Activated CD4-positive, alpha-beta T cell treated with anti-CD3 and anti-CD28 coated beads, Interleukin-2, amount 10 ng/mL, durations not matched to agents 7 days and 5 days (primary cell): ENCODE data around the gene GJD3. TPM values are rescaled to one million over a fixed set of nuclear protein-coding genes. Genes with fewer than 3 reads are reported as not detected.
A peak's percentile ranks its signal among the peaks of the same experiment; 100 is the strongest.

Experiments used
- CTCF ChIA-PET: fragments of 350-600 bp; sonication (Branson Sonifier 250); formaldehyde crosslinking; loops from one replicate; lab custom pipeline; 2021; ENCODE audit warnings: antibody characterized with exemption; lab: Charles Lee
- POLR2A ChIA-PET: fragments of 350-600 bp; sonication (Branson Sonifier 250); formaldehyde crosslinking; loops from one replicate; lab custom pipeline; 2021; ENCODE audit warnings: antibody characterized with exemption; lab: Charles Lee
- DNase-seq: peaks from one replicate; pipeline ENCODE4 v3.0.0-alpha.2; 2020
- H3K27ac Mint-ChIP-seq: one replicate; pipeline ENCODE4 v1.8.0; 2021; ENCODE audit warnings: mild to moderate bottlenecking, moderate library complexity, mixed read lengths
- H3K27me3 Mint-ChIP-seq: one replicate; pipeline ENCODE4 v1.8.0; 2021; ENCODE audit warnings: mixed read lengths
- H3K36me3 Mint-ChIP-seq: one replicate; pipeline ENCODE4 v1.8.0; 2021; ENCODE audit warnings: low read depth, mixed read lengths
- H3K4me1 Mint-ChIP-seq: one replicate; pipeline ENCODE4 v1.8.0; 2021; ENCODE audit warnings: mixed read lengths
- H3K4me3 Mint-ChIP-seq: one replicate; pipeline ENCODE4 v1.8.0; 2021; ENCODE audit warnings: mild to moderate bottlenecking, moderate library complexity, mixed read lengths
- H3K9me3 Mint-ChIP-seq: one replicate; pipeline ENCODE4 v1.8.0; 2021; ENCODE audit warnings: mixed read lengths
- total RNA-seq, 2 experiments: library from RNA; stranded (reverse); gene quantifications; one replicate each; pipeline ENCODE4 v1.2.3, GENCODE V29; 2021

The GJD3 gene
- total RNA-seq, 2 experiments from 2014 or later: 0.22 TPM; not detected in 1

GRCh38 chr17:40349477-40349894, 15.1 kb downstream of the GJD3 start:
- Mint-ChIP-seq H3K27ac (no peak overlapping the region), H3K4me3 (no peak overlapping the region), H3K9me3 (no peaks in the 10 kb centered on the region), H3K27me3 (no peaks in the 10 kb centered on the region), H3K36me3 (peaks cover 31% of the 10 kb centered on the region), H3K4me1 (peaks cover 72% of the 10 kb centered on the region)
- POLR2A ChIA-PET: no interaction called here
- CTCF ChIA-PET: no interaction called here
- DNase-seq: no peak

- POLR2A ChIA-PET: no interaction called here
Observed at GRCh38 chr17:40348562-40349476, 15.7 kb downstream of the GJD3 start.

DNA sequence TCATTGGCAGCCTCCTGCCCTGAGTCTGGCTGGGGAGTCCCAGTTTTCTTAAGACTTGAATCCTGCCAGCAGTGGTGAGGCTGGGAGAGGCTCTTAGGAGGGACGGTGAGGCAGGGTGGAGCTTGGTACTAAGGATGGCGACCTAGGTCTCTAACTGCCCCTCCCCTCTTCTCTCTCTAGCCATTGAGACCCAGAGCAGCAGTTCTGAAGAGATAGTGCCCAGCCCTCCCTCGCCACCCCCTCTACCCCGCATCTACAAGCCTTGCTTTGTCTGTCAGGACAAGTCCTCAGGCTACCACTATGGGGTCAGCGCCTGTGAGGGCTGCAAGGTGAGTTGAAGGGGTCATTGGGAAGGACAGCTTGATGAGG, 16.4 kb downstream of the GJD3 start:
- POLR2A ChIA-PET: no interaction called here
- H3K9me3 Mint-ChIP-seq: no peaks in the 10 kb centered on the region
- H3K27ac Mint-ChIP-seq: peak overlapping the region; percentile 19
- H3K4me1 Mint-ChIP-seq: peaks cover 79% of the 10 kb centered on the region
- H3K36me3 Mint-ChIP-seq: peaks cover 32% of the 10 kb centered on the region
- no peaks in the 10 kb centered on the region for H3K27me3 Mint-ChIP-seq
- no peak overlapping the region for H3K4me3 Mint-ChIP-seq
- no peak for DNase-seq
- CTCF ChIA-PET: interaction anchor here (0.8 to 1.1 kb wide), 3 partner anchors 10 to 51 kb away, joined by 3 to 4 read pairs (median 3); no protein-coding TSS in a partner anchor

More at GRCh38 chr17:40348562-40349476, 15.7 kb downstream of the GJD3 start:
- Mint-ChIP-seq H3K36me3 (peaks cover 34% of the 10 kb centered on the region), H3K9me3 (no peaks in the 10 kb centered on the region), H3K4me3 (no peak overlapping the region), H3K27me3 (no peaks in the 10 kb centered on the region), H3K4me1 (peaks cover 76% of the 10 kb centered on the region), H3K27ac (peak overlapping the region; percentile 1)
- DNase-seq: no peak
- CTCF ChIA-PET: interaction anchor here (1.1 kb wide), 2 partner anchors 9 to 46 kb away, joined by 3 to 4 read pairs; no protein-coding TSS in a partner anchor

- H3K9me3 Mint-ChIP-seq: no peaks in the 10 kb centered on the region
- H3K4me1 Mint-ChIP-seq: peaks cover 78% of the 10 kb centered on the region
- peak overlapping the region; percentile 19 for H3K27ac Mint-ChIP-seq
- no peak for DNase-seq
- H3K4me3 Mint-ChIP-seq: no peak overlapping the region
- POLR2A ChIA-PET: no interaction called here
- H3K36me3 Mint-ChIP-seq: peaks cover 32% of the 10 kb centered on the region
- CTCF ChIA-PET: interaction anchor here (0.8 kb wide), 1 partner anchor 50 kb away, joined by 3 read pairs; no protein-coding TSS in a partner anchor
- H3K27me3 Mint-ChIP-seq: no peaks in the 10 kb centered on the region
Observed at GRCh38 chr17:40347319-40348135, 17.0 kb downstream of the GJD3 start.

GRCh38 chr17:40346765-40347158, 17.8 kb downstream of the GJD3 start:
- H3K36me3 Mint-ChIP-seq: peaks cover 27% of the 10 kb centered on the region
- POLR2A ChIA-PET: no interaction called here
- H3K9me3 Mint-ChIP-seq: no peaks in the 10 kb centered on the region
- no peaks in the 10 kb centered on the region for H3K27me3 Mint-ChIP-seq
- H3K4me1 Mint-ChIP-seq: peaks cover 74% of the 10 kb centered on the region
- H3K4me3 Mint-ChIP-seq: no peak overlapping the region
- no peak for DNase-seq
- CTCF ChIA-PET: interaction anchor here (2.4 kb wide), 1 partner anchor 186 kb away, joined by 9 read pairs; no protein-coding TSS in a partner anchor
- no peak overlapping the region for H3K27ac Mint-ChIP-seq

DNA sequence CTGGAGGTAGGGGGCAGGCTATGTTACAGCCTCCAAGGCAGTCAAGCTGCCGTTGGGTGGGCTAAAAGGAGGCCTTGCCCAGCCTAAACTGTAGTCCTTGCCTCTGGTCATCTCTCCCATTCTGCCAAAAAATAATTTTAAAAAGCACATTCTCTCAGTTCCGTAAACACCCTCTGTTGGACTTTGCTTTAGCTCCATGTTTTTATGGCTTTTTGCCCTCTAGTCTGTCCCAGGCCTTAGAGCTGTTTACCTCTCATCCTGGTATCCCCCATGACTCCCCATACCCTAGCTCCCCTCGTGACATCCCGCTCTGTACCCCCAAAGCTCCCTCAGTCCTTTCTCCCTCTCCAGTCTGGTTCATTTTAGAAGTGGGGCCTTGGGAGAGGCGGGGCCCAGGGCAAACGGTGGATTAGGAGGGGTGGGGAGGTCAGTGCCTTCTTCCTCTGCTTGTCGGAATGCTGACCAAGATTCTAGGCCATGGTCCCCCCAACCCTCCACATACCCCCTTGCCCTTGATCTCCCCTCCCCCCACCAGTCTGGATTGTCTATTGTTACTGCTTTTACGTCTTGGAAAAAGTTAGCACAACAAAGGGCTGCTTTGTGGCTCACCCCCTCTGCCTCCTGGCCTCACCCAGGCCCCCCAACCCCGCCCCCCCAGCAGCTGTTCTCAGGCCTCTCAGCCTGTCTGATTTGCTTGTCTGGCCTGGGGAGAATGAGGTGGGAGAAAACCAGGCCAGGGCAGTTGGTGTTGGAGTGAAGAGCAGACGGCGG, 18.4 kb downstream of the GJD3 start:
- CTCF ChIA-PET: interaction anchor here (1.1 to 3.5 kb wide), 5 partner anchors 9 to 214 kb away, joined by 3 to 19 read pairs (median 6); no protein-coding TSS in a partner anchor
- H3K27me3 Mint-ChIP-seq: no peaks in the 10 kb centered on the region
- peaks cover 28% of the 10 kb centered on the region for H3K36me3 Mint-ChIP-seq
- H3K4me3 Mint-ChIP-seq: no peak overlapping the region
- peaks cover 72% of the 10 kb centered on the region for H3K4me1 Mint-ChIP-seq
- POLR2A ChIA-PET: no interaction called here
- H3K27ac Mint-ChIP-seq: peak overlapping the region; percentile 71
- no peaks in the 10 kb centered on the region for H3K9me3 Mint-ChIP-seq
- DNase-seq: no peak

GRCh38 chr17:40345161-40345993, 19.2 kb downstream of the GJD3 start:
- H3K4me1 Mint-ChIP-seq: peaks cover 80% of the 10 kb centered on the region
- no peaks in the 10 kb centered on the region for H3K27me3 Mint-ChIP-seq
- POLR2A ChIA-PET: no interaction called here
- peak overlapping the region; percentile 11 for H3K4me3 Mint-ChIP-seq
- peaks cover 34% of the 10 kb centered on the region for H3K36me3 Mint-ChIP-seq
- DNase-seq: peak; percentile 28
- no peaks in the 10 kb centered on the region for H3K9me3 Mint-ChIP-seq
- CTCF ChIA-PET: interaction anchor here (1.1 to 3.5 kb wide), 8 partner anchors 9 to 215 kb away, joined by 3 to 19 read pairs (median 6); no protein-coding TSS in a partner anchor
- peak overlapping the region; percentile 80 for H3K27ac Mint-ChIP-seq

DNA sequence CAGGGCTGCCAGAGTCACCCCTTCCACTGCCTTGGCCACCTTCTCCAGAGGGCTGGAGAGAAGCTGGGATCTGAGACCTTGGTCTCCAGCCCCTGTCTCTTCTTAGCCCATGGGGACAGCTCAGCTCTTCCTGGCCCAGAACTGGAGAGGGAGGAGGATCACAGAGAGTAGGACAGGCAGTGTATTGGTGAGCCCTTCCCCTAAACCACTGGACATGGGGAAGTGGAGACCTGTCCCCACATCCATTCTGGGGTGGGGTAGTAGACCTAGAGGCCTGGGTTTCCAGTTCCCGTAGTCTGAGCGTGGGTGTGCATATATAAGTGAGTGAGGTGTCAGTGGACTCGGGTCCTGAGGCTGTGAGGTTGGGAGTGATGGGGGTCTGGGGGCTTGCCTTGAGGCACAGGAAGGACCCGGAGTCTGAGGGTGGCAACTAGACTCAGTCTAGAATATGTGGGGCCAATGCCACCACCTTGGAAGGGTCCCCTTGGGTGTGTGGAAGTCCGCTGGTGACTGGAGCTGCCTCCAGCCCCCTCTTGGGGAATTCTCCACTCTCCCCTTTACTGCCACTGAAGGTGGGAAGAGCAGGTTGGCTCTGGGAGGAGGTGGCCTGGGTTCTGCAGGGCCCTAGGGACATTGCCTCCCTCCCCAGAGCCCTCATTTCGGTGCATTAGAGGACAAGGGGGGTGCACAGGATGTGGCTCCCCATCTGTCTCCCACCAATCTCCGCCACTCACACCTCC, 19.9 kb downstream of the GJD3 start:
- Mint-ChIP-seq H3K9me3 (no peaks in the 10 kb centered on the region), H3K36me3 (peaks cover 34% of the 10 kb centered on the region), H3K4me3 (peak overlapping the region; percentile 11), H3K27ac (peak overlapping the region; percentile 62), H3K27me3 (no peaks in the 10 kb centered on the region), H3K4me1 (peaks cover 83% of the 10 kb centered on the region)
- ChIA-PET CTCF (interaction anchor here (0.5 to 3.5 kb wide), 9 partner anchors 10 to 425 kb away, joined by 3 to 19 read pairs (median 5); no protein-coding TSS in a partner anchor), POLR2A (interaction anchor here (0.6 kb wide), 1 partner anchor 39 kb away, joined by 5 read pairs; no protein-coding TSS in a partner anchor)
- DNase-seq: no peak

GRCh38 chr17:40343219-40344119, 21.1 kb downstream of the GJD3 start:
- Mint-ChIP-seq H3K4me3 (peak overlapping the region; percentile 53), H3K36me3 (peaks cover 35% of the 10 kb centered on the region), H3K9me3 (no peaks in the 10 kb centered on the region), H3K4me1 (peaks cover 83% of the 10 kb centered on the region), H3K27ac (no peak overlapping the region), H3K27me3 (no peaks in the 10 kb centered on the region)
- CTCF ChIA-PET: interaction anchor here (0.8 to 3.5 kb wide), 5 partner anchors 11 to 52 kb away, joined by 3 to 19 read pairs (median 5); no protein-coding TSS in a partner anchor
- DNase-seq: no peak
- POLR2A ChIA-PET: no interaction called here
